Measurements from ENCODE around the gene KAZN.

KAZN gene

DNA sequence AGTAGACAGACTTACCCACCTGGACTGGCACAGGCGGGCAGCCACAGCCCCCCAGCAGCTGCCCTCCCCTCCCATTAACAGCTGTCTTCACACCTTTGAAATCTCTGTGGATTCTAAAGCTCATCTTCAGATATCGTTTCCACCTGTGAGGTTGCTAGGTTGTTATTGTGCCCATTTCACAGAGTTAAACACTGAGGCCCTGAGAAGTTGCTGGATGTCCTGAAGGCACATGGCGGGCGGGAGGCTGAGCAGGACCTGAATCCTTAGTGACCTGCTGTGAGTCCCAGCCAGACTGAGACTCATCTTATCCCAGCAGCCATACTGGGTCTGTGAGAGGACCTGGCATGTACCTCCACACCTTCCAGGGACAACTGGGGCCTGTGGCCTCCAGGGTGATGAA lies 420.3 kb downstream of the KAZN start:
- DNase-seq (ENCODE audit: low read depth): no peak
- no peak overlapping the region for H3K4me3 ChIP-seq (ENCODE audit: low read length)
- TF ChIP-seq, protein P1, sequence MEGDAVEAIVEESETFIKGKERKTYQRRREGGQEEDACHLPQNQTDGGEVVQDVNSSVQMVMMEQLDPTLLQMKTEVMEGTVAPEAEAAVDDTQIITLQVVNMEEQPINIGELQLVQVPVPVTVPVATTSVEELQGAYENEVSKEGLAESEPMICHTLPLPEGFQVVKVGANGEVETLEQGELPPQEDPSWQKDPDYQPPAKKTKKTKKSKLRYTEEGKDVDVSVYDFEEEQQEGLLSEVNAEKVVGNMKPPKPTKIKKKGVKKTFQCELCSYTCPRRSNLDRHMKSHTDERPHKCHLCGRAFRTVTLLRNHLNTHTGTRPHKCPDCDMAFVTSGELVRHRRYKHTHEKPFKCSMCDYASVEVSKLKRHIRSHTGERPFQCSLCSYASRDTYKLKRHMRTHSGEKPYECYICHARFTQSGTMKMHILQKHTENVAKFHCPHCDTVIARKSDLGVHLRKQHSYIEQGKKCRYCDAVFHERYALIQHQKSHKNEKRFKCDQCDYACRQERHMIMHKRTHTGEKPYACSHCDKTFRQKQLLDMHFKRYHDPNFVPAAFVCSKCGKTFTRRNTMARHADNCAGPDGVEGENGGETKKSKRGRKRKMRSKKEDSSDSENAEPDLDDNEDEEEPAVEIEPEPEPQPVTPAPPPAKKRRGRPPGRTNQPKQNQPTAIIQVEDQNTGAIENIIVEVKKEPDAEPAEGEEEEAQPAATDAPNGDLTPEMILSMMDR (conservative IDR thresholded peaks at IDR 0.05; ENCODE audit: low read depth, low read length): no peak

- no peak for DNase-seq (ENCODE audit: low read depth)
- H3K4me3 ChIP-seq (ENCODE audit: low read length): no peak overlapping the region
These were observed 422.7 kb downstream of the KAZN start for GRCh38 chr1:15020943-15021745.

GRCh38 chr1:15022048-15022447 lies 423.6 kb downstream of the KAZN start:
- H3K4me3 ChIP-seq (ENCODE audit: low read length): no peak overlapping the region
- no peak for DNase-seq (ENCODE audit: low read depth)
- TF ChIP-seq, protein P1 (conservative IDR thresholded peaks at IDR 0.05; ENCODE audit: low read depth, low read length): no peak

More at GRCh38 chr1:15020943-15021745, 422.7 kb downstream of the KAZN start:
- TF ChIP-seq, protein P1 (conservative IDR thresholded peaks at IDR 0.05; ENCODE audit: low read depth, low read length): no peak

DNA sequence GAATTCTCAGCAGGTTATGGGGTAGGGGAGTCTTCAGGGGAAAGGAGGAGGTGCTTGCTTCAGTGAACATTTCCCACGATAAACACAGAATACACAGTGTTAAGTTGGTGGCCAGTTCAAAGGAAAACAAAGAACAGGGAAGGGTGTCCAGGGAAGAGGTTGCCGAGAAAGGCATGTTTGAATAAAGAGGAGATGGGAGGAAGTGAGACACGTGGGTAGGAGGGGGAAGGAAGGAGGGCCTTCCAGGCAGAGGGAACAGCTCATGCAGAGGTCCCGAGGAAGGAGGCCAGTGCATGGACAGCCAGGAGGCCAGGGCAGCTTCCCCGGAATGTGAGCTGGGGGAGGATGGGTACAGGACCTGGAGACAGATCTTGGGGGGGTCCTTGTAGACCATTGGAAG lies 424.7 kb downstream of the KAZN start:
- no peak for DNase-seq (ENCODE audit: low read depth)
- TF ChIP-seq, protein P1 (conservative IDR thresholded peaks at IDR 0.05; ENCODE audit: low read depth, low read length): no peak

DNA sequence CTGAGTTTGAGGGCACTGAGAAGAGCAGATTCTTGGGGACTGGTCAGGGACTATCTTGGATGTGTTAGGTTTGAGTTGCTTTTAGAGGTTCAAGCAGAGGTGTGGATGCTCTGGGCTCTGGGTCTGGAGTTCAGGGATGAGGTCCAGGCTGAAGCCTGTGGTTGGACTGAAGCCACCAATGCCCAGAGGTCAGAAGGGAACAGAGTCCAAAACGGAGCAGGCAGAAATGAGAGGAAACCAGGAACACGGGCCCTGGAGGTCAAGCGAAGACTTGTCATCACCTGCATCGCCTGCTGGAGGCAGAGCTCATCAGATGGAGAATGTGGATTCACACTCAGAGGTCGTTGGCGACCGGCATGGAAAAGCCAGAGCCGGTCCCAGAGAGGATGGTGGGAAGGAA lies 425.5 kb downstream of the KAZN start:
- DNase-seq (ENCODE audit: low read depth): no peak
- H3K4me3 ChIP-seq (ENCODE audit: low read length): no peak overlapping the region
- TF ChIP-seq, protein P1 (conservative IDR thresholded peaks at IDR 0.05; ENCODE audit: low read depth, low read length): no peak

More for the DNA sequence above, 424.7 kb downstream of the KAZN start:
- no peak overlapping the region for H3K4me3 ChIP-seq (ENCODE audit: low read length)

DNA sequence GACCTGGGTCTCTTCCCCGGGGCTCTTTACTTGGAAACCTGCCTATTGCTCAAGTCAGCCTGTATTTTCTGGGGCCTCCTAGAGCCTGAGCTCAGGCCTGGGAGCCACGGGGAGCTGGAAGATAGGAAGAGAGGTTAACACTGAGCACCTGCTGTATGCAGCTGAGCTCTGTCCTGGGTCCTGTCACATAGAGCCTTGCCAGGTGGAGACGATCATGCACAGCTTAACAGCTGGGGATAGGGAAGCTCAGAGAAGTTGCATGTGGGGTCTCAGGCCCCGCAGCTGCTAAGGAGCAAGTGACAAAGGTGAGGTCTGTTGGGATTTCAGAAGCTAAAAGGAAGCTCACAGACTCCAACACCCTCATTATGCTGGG lies 427.6 kb downstream of the KAZN start:
- no peak overlapping the region for H3K4me3 ChIP-seq (ENCODE audit: low read length)
- DNase-seq (ENCODE audit: low read depth): no peak
- TF ChIP-seq, protein P1 (conservative IDR thresholded peaks at IDR 0.05; ENCODE audit: low read depth, low read length): no peak

DNA sequence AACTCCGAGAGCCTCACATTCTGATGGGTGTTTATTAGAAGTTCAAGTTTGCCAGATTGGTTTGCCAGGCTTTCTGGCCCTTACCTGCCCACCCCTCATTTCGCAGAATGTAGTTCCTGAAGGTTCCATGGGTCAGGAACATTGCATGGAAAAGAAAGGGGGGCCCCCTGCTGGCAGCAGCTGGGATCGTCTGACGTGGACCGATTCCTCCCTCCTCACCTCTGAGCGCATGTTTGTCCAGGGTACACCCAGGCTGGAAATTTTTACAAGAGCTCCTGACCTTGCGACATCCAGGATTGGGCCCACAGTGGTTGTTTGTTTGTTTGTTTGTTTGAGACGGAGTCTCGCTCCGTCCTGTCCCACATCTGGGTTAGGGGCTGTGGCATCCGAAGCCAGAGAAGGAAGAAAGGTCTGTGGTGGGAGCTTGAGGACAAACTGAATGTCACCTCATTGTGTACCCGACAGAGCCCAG lies 429.1 kb downstream of the KAZN start:
- no peak for DNase-seq (ENCODE audit: low read depth)
- H3K4me3 ChIP-seq (ENCODE audit: low read length): no peak overlapping the region
- TF ChIP-seq, protein P1 (conservative IDR thresholded peaks at IDR 0.05; ENCODE audit: low read depth, low read length): peak; percentile 91
